ENCODE data around the gene SLC47A2.

GRCh38 chr17:19712436-19713004 is 3.9 kb downstream of the SLC47A2 start:
- no peak for TF ChIP-seq CTCF (conservative IDR thresholded peaks at IDR 0.05; ENCODE audit: low read depth in 2 of 2)
- no peak for TF ChIP-seq POLR2AphosphoS5 (IDR thresholded peaks at IDR 0.05; ENCODE audit: low read depth)
- TF ChIP-seq EZH2 (IDR thresholded peaks at IDR 0.05; ENCODE audit: low read depth, unreplicated experiment), result no peak
- no peak for TF ChIP-seq CREB1 (CRISPR knock-in tag; IDR thresholded peaks at IDR 0.05; ENCODE audit: low read depth)
- no peak for TF ChIP-seq EZH2phosphoT487 (IDR thresholded peaks at IDR 0.05; ENCODE audit: unreplicated experiment)
- TF ChIP-seq REST (IDR thresholded peaks at IDR 0.05; ENCODE audit: unreplicated experiment), result no peak
- no peak for TF ChIP-seq ZNF331 (CRISPR knock-in tag; IDR thresholded peaks at IDR 0.05; ENCODE audit: low read depth)
- TF ChIP-seq ZNF462 (CRISPR knock-in tag; IDR thresholded peaks at IDR 0.05), result no peak
- TF ChIP-seq ZNF114 (CRISPR knock-in tag; IDR thresholded peaks at IDR 0.05), result no peak
- TF ChIP-seq ETS1 (IDR thresholded peaks at IDR 0.05), result no peak
